Right lobe of liver (tissue), 6 donors: ENCODE measurements around the gene CEACAM19. TPM values are rescaled to one million over a fixed set of nuclear protein-coding genes. Genes with fewer than 3 reads are reported as not detected.

Experiments
- ATAC-seq, 4 donors: fragments of 200-7000 bp; cut with Tn5 transposase; one replicate each; pipeline ENCODE4 v1.9.1; 2020; ENCODE audit warnings: mild to moderate bottlenecking in 4 of 4, moderate library complexity in 4 of 4
- DNase-seq, 3 donors: peaks; one replicate each; pipeline ENCODE4 v3.0.0-alpha.2; 2020
- H3K27ac ChIP-seq, 3 donors: fragments of 200-600 bp; one replicate each; pipeline ENCODE4 v1.8.0; 2022
- H3K27me3 ChIP-seq, 2 donors: fragments of 200-600 bp; one replicate each; pipeline ENCODE4 v1.8.0; 2022
- H3K36me3 ChIP-seq, 4 donors: fragments of 200-600 bp; sonication (generic) in 1 of 4; one replicate each; pipeline versions ENCODE4 v1.5.1 to v1.8.0; 2017 to 2022; ENCODE audit warnings: control low read depth in 1 of 4
- H3K4me1 ChIP-seq, 4 donors: fragments of 200-600 bp; sonication (generic) in 1 of 4; one replicate each; pipeline versions ENCODE4 v1.5.1 to v1.8.0; 2017 to 2022; ENCODE audit warnings: control low read depth in 1 of 4
- H3K4me3 ChIP-seq, 3 donors: fragments of 200-600 bp; one replicate each; pipeline ENCODE4 v1.8.0; 2022
- H3K9me3 ChIP-seq, 4 donors: fragments of 200-600 bp; sonication (generic) in 1 of 4; one replicate each; pipeline versions ENCODE4 v1.5.1 to v1.8.0; 2017 to 2022; ENCODE audit warnings: control low read depth in 1 of 4
- POLR2A ChIP-seq: fragments of 450-650 bp; IDR thresholded peaks from one replicate; pipeline ENCODE4 v1.6.1; 2017; ENCODE audit warnings: antibody characterized with exemption, mild to moderate bottlenecking
- WGBS: methylation state at CpG from one replicate; pipeline ENCODE4 v1.1.6; 2018; ENCODE audit warnings: low coverage, low lambda C conversion rate; ENCODE audit not compliant: insufficient coverage; ENCODE audit errors: missing lambda C conversion rate; 5-methylcytosine and 5-hydroxymethylcytosine counted together
- intact Hi-C, 2 donors: fragments of 100-400 bp; cut with DNase I; formaldehyde crosslinking; loops; one replicate each; pipeline versions ENCODE4 v1.11.2 to v1.14.1; 2022
- total RNA-seq, 6 experiments: library from RNA; depleted of rRNA in 2 of 6; stranded (reverse); fragments of >200 nt in 2 of 6; fragmentation: NEBNext Ultra II Directional in 3 of 6; extraction: Animal tissue kit (Norgen Biotek cat#: 25700) in 3 of 6; gene quantifications; one replicate each; pipeline versions ENCODE4 v1.1.0 to v1.2.4, GENCODE V29; 2016 to 2023
- TF ChIP-seq, protein P1 (sequence below), 4 donors: fragments of 200-600 bp in 3 of 4; fragments of 450-650 bp in 1 of 4; IDR thresholded peaks; one replicate each; pipeline versions ENCODE4 v1.5.1 to v1.8.0; 2016 to 2022; ENCODE audit warnings: antibody characterized with exemption in 4 of 4, mild to moderate bottlenecking in 2 of 4
- donor health status: DM: no; HTN: yes; CAD: no.
- donor health status: DM: no; HTN: no; CAD: no.
- donor health status: DM: no; HTN: no; CAD: no.
- donor health status: DM: no; HTN: yes; CAD: no.
- donor health status: DM: no; HTN: yes; CAD: no.

Gene CEACAM19
- total RNA-seq, 6 experiments from 2014 or later: 3.3 to 9.0 (median 4.5) TPM

DNA sequence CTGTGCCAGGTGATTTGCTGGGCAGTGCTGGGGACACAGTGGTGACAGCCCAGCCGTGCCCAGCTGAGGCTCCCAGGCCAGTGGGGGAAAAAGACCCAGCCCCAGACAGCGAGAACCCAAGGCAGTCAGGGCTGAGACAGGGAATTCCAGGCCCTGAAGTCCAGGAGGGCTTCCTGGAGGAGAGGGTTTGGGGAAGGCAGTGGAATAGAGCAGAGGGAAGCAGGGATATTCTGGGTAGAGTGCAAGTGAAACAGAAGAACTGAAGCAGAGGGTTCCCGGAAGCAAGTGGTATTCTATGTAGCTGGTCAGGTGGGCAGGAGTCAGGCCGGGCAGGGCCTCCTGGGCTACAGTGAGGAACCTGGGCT lies 26.4 kb downstream of the CEACAM19 start:
- Histone ChIP-seq H3K4me1 (peaks cover 0 to 44% (median 21%) of the 10 kb centered on the region in 4 donors), H3K36me3 (no peaks in the 10 kb centered on the region), H3K27me3 (no peaks in the 10 kb centered on the region), H3K9me3 (no peaks in the 10 kb centered on the region), H3K27ac (peak overlapping the region in 1 of 3 donors; percentile 37), H3K4me3 (no peak overlapping the region)
- TF ChIP-seq POLR2A: no peak
- TF ChIP-seq, protein P1, sequence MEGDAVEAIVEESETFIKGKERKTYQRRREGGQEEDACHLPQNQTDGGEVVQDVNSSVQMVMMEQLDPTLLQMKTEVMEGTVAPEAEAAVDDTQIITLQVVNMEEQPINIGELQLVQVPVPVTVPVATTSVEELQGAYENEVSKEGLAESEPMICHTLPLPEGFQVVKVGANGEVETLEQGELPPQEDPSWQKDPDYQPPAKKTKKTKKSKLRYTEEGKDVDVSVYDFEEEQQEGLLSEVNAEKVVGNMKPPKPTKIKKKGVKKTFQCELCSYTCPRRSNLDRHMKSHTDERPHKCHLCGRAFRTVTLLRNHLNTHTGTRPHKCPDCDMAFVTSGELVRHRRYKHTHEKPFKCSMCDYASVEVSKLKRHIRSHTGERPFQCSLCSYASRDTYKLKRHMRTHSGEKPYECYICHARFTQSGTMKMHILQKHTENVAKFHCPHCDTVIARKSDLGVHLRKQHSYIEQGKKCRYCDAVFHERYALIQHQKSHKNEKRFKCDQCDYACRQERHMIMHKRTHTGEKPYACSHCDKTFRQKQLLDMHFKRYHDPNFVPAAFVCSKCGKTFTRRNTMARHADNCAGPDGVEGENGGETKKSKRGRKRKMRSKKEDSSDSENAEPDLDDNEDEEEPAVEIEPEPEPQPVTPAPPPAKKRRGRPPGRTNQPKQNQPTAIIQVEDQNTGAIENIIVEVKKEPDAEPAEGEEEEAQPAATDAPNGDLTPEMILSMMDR (IDR thresholded peaks at IDR 0.05): no peak
- 83% methylated on average over 2 of the region's 4 CpGs for WGBS
- intact Hi-C loops: no loop called here
- ATAC-seq (peak in 1 of 4 donors; percentile 12), DNase-seq (no peak)

DNA sequence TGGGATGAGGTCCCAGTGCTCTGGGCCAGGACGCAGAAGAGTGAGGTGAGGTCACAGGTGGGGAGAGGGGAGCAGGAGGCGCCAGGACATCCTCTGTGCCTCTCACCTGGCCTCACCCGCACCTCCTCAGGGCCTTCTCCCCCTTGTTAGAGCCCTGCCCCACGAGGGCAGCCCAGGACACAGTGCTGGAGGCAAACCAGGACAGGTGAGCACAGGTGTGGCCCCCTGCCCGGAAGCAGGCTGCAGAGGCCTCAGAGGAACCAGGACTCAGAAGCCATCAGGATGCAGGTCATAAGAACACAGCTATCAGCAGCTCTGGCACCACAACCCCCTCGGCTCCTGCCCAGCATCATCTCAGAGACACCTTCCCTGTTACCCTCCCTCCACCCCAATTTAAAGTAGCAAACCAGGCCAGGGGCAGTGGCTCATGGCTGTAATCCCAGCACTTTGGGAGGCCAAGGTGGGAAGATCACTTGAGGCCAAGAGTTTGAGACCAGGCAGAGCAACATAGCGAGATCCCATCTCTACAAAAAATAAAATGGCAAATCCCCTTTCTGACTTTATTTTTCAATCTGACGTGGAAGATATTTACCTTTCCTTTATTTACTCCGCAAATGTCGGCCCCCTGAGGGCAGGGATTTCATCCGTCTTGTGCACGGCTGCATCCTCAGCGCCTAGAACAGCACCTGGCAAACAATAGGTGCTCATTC lies 27.4 kb downstream of the CEACAM19 start, which contains the start of gene CEACAM16:
Gene CEACAM16, plus strand, starts transcription at position 660 of the 710 bp plus-strand sequence. CDS start 2,306 bp downstream, outside the sequence.
- Histone ChIP-seq H3K36me3 (no peaks in the 10 kb centered on the region), H3K9me3 (no peaks in the 10 kb centered on the region), H3K4me3 (no peak within 1 kb of the TSS), H3K27me3 (no peaks in the 10 kb centered on the region), H3K27ac (no peak within 1 kb of the TSS), H3K4me1 (peaks cover 0 to 37% (median 17%) of the 10 kb centered on the region in 4 donors)
- DNase-seq (no peak), ATAC-seq (no peak)
- no peak for TF ChIP-seq POLR2A
- TF ChIP-seq, protein P1 (IDR thresholded peaks at IDR 0.05): no peak
- WGBS: 67% methylated on average over 8 of the region's 13 CpGs
- intact Hi-C loops: no loop called here

DNA sequence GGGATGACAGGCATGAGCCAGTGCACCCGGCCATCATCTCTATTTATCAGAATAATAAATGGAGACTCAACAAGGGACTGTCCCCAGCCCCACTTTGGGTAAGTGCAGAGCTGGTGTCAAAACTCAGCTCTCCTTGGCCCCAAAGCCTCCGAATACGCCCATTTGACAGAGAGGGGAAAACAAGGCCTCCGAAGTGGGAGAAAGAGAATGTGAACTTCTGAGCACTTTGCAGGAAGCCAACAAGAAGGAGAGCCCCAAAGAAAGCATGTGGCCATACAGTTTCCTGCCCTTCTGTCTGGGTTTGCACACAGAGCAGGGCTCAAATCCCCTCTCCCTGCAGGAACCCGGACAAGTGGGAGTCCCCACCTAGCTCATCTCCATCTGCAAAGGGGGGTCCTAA lies 29.3 kb downstream of the CEACAM19 start:
- no peak for TF ChIP-seq POLR2A
- TF ChIP-seq, protein P1 (IDR thresholded peaks at IDR 0.05): no peak
- no peaks in the 10 kb centered on the region for H3K36me3 ChIP-seq
- no peak for DNase-seq
- no peaks in the 10 kb centered on the region for H3K9me3 ChIP-seq
- peaks cover 0 to 18% (median 8%) of the 10 kb centered on the region in 4 donors for H3K4me1 ChIP-seq
- ATAC-seq: no peak
- intact Hi-C loops: no loop called here
- no peak overlapping the region for H3K27ac ChIP-seq
- H3K4me3 ChIP-seq: no peak overlapping the region
- WGBS: 93% methylated on average over 3 of the region's 5 CpGs
- H3K27me3 ChIP-seq: no peaks in the 10 kb centered on the region

DNA sequence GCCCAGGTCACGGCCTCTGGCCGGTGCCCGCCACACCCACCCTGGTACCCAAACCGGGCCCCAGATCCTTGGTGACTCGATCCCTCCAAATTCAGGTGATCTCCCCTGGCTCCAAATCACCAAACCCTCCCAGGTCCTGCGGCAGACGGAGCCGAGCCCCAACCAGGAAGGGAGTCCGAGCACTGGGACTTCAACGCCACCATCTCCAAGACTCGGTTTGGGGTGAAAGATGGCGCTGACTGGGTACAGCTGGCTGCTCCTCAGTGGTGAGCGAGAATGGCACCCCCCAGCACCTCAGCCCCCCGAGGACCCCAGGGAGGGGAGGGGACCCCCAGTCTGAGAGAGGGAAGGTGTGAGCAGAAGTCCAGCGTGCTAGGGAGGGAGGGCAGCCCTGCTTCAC lies 29.9 kb downstream of the CEACAM19 start:
- Histone ChIP-seq H3K4me3 (no peak overlapping the region), H3K36me3 (no peaks in the 10 kb centered on the region), H3K9me3 (no peaks in the 10 kb centered on the region), H3K27ac (no peak overlapping the region), H3K27me3 (no peaks in the 10 kb centered on the region), H3K4me1 (peaks cover 0 to 11% (median 5%) of the 10 kb centered on the region in 4 donors)
- no peak for DNase-seq
- intact Hi-C loops: no loop called here
- no peak for ATAC-seq
- WGBS: 52% methylated on average over 3 of the region's 15 CpGs
- TF ChIP-seq, protein P1 (IDR thresholded peaks at IDR 0.05): no peak
- no peak for TF ChIP-seq POLR2A
